HUES64 (cell line): ENCODE measurements around the gene NBAS.

Source experiments
- H3K27ac ChIP-seq: 2 replicates; pipeline ENCODE4 v1.7.0; 2013; ENCODE audit warnings: low read depth, low read length, inconsistent platforms
- H3K27me3 ChIP-seq: 2 replicates; pipeline ENCODE4 v1.6.1; 2013; ENCODE audit warnings: mild to moderate bottlenecking, low read length; ENCODE audit not compliant: insufficient read depth
- H3K36me3 ChIP-seq: 2 replicates; pipeline ENCODE4 v1.6.1; 2013; ENCODE audit warnings: mild to moderate bottlenecking, low read length; ENCODE audit not compliant: insufficient read depth
- H3K4me1 ChIP-seq: 2 replicates; pipeline ENCODE4 v1.6.1; 2013; ENCODE audit warnings: mild to moderate bottlenecking, low read length, moderate library complexity; ENCODE audit not compliant: insufficient read depth
- H3K4me3 ChIP-seq: 2 replicates; pipeline ENCODE4 v1.5.1; 2013; ENCODE audit warnings: mild to moderate bottlenecking, low read length, moderate library complexity
- H3K9ac ChIP-seq: 2 replicates; pipeline ENCODE4 v1.6.1; 2013; ENCODE audit warnings: mild to moderate bottlenecking, low read depth, low read length
- H3K9me3 ChIP-seq: 2 replicates; pipeline ENCODE4 v1.6.1; 2013; ENCODE audit warnings: low read depth, low read length; ENCODE audit not compliant: insufficient read depth
- WGBS: fragments of 150-250, 120-280 bp; methylation state at CpG from one replicate; pipeline ENCODE4 v1.1.7; 2013; ENCODE audit warnings: missing lambda C conversion rate; 5-methylcytosine and 5-hydroxymethylcytosine counted together

The NBAS gene

DNA sequence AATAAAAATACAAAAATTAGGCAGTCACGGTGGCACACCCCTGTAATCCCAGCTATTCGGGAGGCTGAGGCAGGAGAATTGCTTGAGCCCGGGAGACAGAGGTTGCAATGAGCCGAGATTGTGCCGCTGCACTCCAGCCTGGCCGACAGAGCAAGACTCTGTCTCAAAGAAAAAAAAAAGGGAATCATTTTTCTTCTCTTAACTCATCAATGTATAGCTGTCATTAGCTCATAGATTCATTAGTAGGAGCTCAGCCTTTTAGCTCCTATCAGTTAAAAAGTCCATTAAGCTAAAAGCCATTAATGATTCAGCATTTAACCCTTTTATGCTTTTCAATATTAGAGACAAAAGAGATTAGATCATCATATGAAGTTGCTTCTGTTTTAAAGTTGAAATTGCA, 5.8 kb upstream of the NBAS start:
- Histone ChIP-seq H3K4me3 (no peak overlapping the region), H3K4me1 (peaks cover 5% of the 10 kb centered on the region; the same call in 1 of the 2 replicates), H3K27ac (no peak overlapping the region), H3K36me3 (no peaks in the 10 kb centered on the region), H3K9ac (no peak overlapping the region), H3K9me3 (no peaks in the 10 kb centered on the region), H3K27me3 (no peaks in the 10 kb centered on the region)
- 95% methylated on average over 6 of the region's 6 CpGs for WGBS

- no peak overlapping the region for H3K27ac ChIP-seq
- no peaks in the 10 kb centered on the region for H3K9me3 ChIP-seq
- no peak overlapping the region for H3K4me3 ChIP-seq
- H3K36me3 ChIP-seq = no peaks in the 10 kb centered on the region
- no peaks in the 10 kb centered on the region for H3K27me3 ChIP-seq
- WGBS = 0% methylated on average over 1 of the region's 2 CpGs
- peaks cover 11% of the 10 kb centered on the region; the same call in 1 of the 2 replicates for H3K4me1 ChIP-seq
- H3K9ac ChIP-seq = no peak overlapping the region
Observed at GRCh38 chr2:15565994-15566671, 5.0 kb upstream of the NBAS start.

DNA sequence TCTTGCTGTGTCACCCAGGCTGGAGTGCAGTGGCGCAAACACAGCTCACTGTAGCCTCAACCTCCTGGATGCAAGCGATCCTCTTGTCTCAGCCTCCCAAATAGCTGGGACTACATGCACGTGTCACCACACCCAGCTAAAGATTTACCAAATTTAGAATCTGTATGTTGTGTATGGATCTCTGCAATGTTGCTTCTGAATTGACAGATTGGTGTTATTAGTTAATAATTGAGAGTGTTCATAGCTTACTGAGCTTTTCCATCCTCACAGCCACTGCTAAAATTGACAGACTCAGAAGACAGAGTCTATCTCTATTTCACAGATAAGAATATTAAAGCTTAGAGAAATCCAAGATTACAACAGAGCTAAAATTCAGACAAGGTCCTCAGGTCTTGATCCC, 4.3 kb upstream of the NBAS start:
- Histone ChIP-seq H3K9ac (no peak overlapping the region), H3K27me3 (no peaks in the 10 kb centered on the region), H3K9me3 (no peaks in the 10 kb centered on the region), H3K4me1 (peaks cover 11% of the 10 kb centered on the region; the same call in 1 of the 2 replicates), H3K27ac (no peak overlapping the region), H3K36me3 (no peaks in the 10 kb centered on the region), H3K4me3 (no peak overlapping the region)
- WGBS = 95% methylated on average over 2 of the region's 3 CpGs

GRCh38 chr2:15563227-15564100, 2.3 kb upstream of the NBAS start:
- Histone ChIP-seq H3K36me3 (no peaks in the 10 kb centered on the region), H3K27me3 (no peaks in the 10 kb centered on the region), H3K9me3 (no peaks in the 10 kb centered on the region), H3K4me1 (peaks cover 16% of the 10 kb centered on the region; the same call in 1 of the 2 replicates), H3K27ac (no peak overlapping the region), H3K9ac (no peak overlapping the region), H3K4me3 (no peak overlapping the region)
- 95% methylated on average over 9 of the region's 9 CpGs for WGBS

GRCh38 chr2:15562354-15563031, 1.4 kb upstream of the NBAS start:
- H3K4me3 ChIP-seq = no peak overlapping the region
- WGBS = 92% methylated on average over 3 of the region's 6 CpGs
- no peak overlapping the region for H3K27ac ChIP-seq
- H3K4me1 ChIP-seq = peaks cover 16% of the 10 kb centered on the region; the same call in 1 of the 2 replicates
- H3K27me3 ChIP-seq = no peaks in the 10 kb centered on the region
- no peak overlapping the region for H3K9ac ChIP-seq
- H3K9me3 ChIP-seq = no peaks in the 10 kb centered on the region
- H3K36me3 ChIP-seq = no peaks in the 10 kb centered on the region

DNA sequence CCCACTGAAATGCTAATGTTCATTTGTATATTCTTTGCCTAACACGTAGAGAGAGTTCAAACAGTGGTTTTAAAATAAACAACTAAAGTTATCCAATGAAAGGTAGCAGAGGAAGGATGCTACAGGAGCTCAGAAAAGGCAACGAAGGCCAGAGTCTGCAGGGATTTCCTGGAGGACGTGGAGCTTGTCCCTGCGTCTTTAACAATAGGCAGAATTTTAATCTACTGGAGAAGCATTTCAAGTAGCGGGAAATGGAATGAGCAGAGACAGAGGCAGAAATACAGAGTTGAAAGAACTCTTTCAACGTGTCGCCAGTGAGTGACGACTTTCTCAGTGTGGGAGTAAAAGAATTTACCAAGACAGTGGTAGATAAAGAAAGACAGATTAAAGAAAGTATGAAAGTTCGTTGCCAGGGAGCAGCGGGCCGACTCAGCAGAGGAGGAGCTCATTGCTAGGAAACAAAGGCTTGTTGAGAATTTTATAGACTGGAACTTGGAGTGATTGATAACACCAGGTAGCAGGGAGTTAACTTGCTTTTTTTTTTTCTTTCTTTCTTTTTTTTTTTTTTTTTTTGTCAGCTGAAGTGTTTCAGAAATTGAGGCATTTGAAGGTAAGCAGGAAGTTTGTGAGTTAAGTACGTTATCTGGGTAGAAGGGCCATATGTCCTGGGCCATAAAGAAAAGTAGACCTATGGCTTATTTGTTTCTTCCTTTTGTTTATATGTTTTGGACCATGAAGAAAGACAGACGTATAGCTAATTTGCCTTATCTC, 625 bp upstream of the NBAS start:
- Histone ChIP-seq H3K4me3 (peak overlapping the region; percentile 86), H3K36me3 (no peaks in the 10 kb centered on the region), H3K27ac (peak overlapping the region; percentile 29), H3K9ac (peak overlapping the region; percentile 70; the same call in 1 of the 2 replicates), H3K9me3 (no peaks in the 10 kb centered on the region), H3K27me3 (no peaks in the 10 kb centered on the region), H3K4me1 (peaks cover 16% of the 10 kb centered on the region; the same call in 1 of the 2 replicates)
- WGBS = 29% methylated on average over 11 of the region's 13 CpGs

DNA sequence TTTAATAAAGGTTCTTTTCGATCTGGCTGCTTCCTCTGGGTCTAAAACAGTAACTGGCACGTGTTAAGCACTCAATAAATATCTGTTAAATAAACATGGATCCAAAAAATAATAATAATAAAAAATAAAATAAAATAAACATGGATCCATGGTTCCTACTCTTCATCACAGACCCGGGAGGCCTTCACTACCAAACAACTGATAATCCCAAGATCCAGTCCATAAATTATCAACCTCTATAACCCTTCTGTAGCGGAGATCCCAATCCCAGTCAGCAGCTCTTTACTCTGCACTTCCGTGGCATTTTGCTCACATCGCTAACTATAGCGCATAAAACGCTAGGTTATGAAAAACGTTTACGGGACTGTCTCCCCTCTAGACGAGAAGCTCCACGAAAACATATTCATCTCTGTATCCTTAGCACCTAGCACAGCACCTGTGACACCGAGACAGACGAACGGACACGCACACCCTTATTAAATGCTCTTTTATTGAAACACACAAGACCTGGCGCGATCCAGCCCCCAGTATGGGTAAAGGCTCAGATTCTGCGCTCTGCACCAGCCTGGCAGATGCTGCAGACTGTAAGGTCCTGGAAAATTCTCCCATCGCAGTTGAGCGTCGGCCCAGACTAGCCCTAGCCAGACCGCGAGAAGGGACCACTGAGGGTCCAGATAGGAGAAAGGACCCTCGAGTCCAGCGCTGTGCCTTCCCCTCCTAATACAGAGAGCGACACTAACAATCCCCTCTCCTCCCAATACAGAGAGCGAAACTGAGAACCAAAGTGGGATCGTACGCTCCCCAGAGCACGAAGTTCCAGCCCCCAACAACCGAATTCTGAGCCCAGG, 770 bp downstream of the NBAS start:
- H3K4me1 ChIP-seq = peaks cover 16% of the 10 kb centered on the region; the same call in 1 of the 2 replicates
- H3K27me3 ChIP-seq = no peaks in the 10 kb centered on the region
- no peak overlapping the region for H3K27ac ChIP-seq
- peak overlapping the region; percentile 86 for H3K4me3 ChIP-seq
- peaks cover 9% of the 10 kb centered on the region for H3K36me3 ChIP-seq
- WGBS = 6% methylated on average over 32 of the region's 32 CpGs
- H3K9me3 ChIP-seq = no peaks in the 10 kb centered on the region
- peak overlapping the region; percentile 70 for H3K9ac ChIP-seq

- no peak overlapping the region for H3K27ac ChIP-seq
- peak overlapping the region; percentile 86 for H3K4me3 ChIP-seq
- H3K4me1 ChIP-seq = peaks cover 16% of the 10 kb centered on the region; the same call in 1 of the 2 replicates
- no peaks in the 10 kb centered on the region for H3K9me3 ChIP-seq
- peaks cover 12% of the 10 kb centered on the region for H3K36me3 ChIP-seq
- H3K27me3 ChIP-seq = no peaks in the 10 kb centered on the region
- WGBS = 83% methylated on average over 5 of the region's 6 CpGs
- H3K9ac ChIP-seq = no peak overlapping the region
Observed at GRCh38 chr2:15559379-15560139, 1.6 kb downstream of the NBAS start.

DNA sequence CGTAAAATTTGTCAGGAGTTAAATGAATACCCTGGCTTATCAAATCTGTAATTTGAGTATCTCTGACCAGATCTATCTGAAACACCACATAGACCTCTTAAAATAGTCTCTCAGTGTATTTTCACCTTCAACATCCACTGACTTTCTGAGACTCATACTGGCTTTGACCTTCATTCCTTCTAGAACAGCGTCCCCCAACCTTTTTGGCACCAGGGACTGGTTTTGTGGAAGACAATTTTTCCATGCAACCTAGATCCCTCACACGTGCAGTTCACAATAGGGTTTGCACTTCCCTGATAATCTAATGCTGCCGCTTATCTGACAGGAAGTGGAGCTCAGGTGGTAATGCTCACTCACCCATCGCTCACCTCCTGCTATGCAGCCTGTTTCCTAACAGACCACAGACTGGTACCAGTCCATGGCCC, 3.2 kb downstream of the NBAS start:
- Histone ChIP-seq H3K9ac (no peak overlapping the region), H3K36me3 (peaks cover 24% of the 10 kb centered on the region), H3K27ac (no peak overlapping the region), H3K4me1 (peaks cover 16% of the 10 kb centered on the region; the same call in 1 of the 2 replicates), H3K9me3 (no peaks in the 10 kb centered on the region), H3K4me3 (no peak overlapping the region), H3K27me3 (no peaks in the 10 kb centered on the region)
- 89% methylated on average over 5 of the region's 5 CpGs for WGBS
